ENCODE data around the gene FYB1. TPM values are rescaled to one million over a fixed set of nuclear protein-coding genes. Genes with fewer than 3 reads are reported as not detected.

The FYB1 gene
- total RNA-seq, 1 experiment from 2014 or later = 1.3 TPM

DNA sequence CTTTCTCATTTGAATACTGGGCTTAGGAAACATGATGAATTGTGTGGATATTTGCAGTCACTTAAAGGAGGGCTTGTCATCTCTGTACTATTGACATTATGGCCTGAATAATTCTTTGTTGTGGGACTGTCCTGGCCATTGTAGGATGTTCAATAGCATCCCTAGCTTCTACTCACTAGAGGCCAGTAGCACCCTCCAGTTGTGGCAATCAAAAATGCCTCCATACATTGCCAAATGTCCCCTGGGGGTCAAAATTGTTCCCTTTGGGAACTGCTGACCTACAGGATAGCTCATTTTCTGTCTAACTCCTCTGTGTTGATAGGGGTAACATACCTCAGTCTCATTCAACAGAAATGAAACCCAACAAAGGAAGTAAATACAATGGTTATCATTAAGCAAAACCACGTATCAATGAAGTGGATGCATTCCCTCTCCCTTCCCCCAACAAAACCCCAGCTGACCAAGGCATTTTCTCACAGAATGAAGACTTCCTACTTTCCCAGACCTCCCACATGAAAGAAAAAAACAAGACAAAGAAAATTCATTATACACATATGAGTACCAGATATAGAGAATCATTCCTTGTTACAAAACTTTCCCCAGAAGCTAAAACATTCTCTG is 18.1 kb downstream of the FYB1 start:
- ChIA-PET POLR2A (no interaction called here), CTCF (interaction anchor here (0.5 kb wide), 1 partner anchor 199 kb away, joined by 3 read pairs; no protein-coding TSS in a partner anchor)
- no peak for DNase-seq
- intact Hi-C loops (cut with micrococcal nuclease; ENCODE audit: unreplicated experiment) = no loop called here
- H3K9me3 ChIP-seq = no peaks in the 10 kb centered on the region
- Mint-ChIP-seq H3K27ac (ENCODE audit: unreplicated experiment) (no peak overlapping the region), H3K9me3 (ENCODE audit: unreplicated experiment) (no peaks in the 10 kb centered on the region), H3K27me3 (ENCODE audit: insufficient read depth, unreplicated experiment) (no peaks in the 10 kb centered on the region), H3K4me3 (ENCODE audit: unreplicated experiment) (no peak overlapping the region), H3K4me1 (ENCODE audit: low read depth, unreplicated experiment) (peaks cover 16% of the 10 kb centered on the region), H3K36me3 (ENCODE audit: insufficient read depth, unreplicated experiment) (no peaks in the 10 kb centered on the region)
- TF ChIP-seq CTCF (IDR thresholded peaks at IDR 0.05; ENCODE audit: insufficient read depth in 1 of 2, low read depth in 1 of 2, low read length in 1 of 2, severe bottlenecking in 1 of 2, unreplicated experiment in 1 of 2) = no peak
- BruUV-seq (replicated peaks) = no TSS peak
- H3K36me3 ChIP-seq (ENCODE audit: control insufficient read depth, insufficient read depth, low read length) = no peaks in the 10 kb centered on the region
- H3K4me1 ChIP-seq = peaks cover 31% of the 10 kb centered on the region
- H3K4me3 ChIP-seq (ENCODE audit: low read depth, low read length) = no peak overlapping the region
- H3K27me3 ChIP-seq (replicated peaks; ENCODE audit: control insufficient read depth, insufficient read depth, low read length) = no peaks in the 10 kb centered on the region

GRCh38 chr5:39200081-39200480 is 19.3 kb downstream of the FYB1 start:
- Histone ChIP-seq H3K27me3 (replicated peaks; ENCODE audit: control insufficient read depth, insufficient read depth, low read length) (no peaks in the 10 kb centered on the region), H3K4me3 (ENCODE audit: low read depth, low read length) (no peak overlapping the region), H3K9me3 (no peaks in the 10 kb centered on the region), H3K4me1 (peaks cover 42% of the 10 kb centered on the region), H3K36me3 (ENCODE audit: control insufficient read depth, insufficient read depth, low read length) (no peaks in the 10 kb centered on the region)
- TF ChIP-seq CTCF (IDR thresholded peaks at IDR 0.05; ENCODE audit: insufficient read depth in 1 of 2, low read depth in 1 of 2, low read length in 1 of 2, severe bottlenecking in 1 of 2, unreplicated experiment in 1 of 2) = no peak
- POLR2A ChIA-PET = no interaction called here
- no TSS peak for BruUV-seq (replicated peaks)
- no peaks in the 10 kb centered on the region for H3K27me3 Mint-ChIP-seq (ENCODE audit: insufficient read depth, unreplicated experiment)
- no peak for DNase-seq
- CTCF ChIA-PET = no interaction called here
- intact Hi-C loops (cut with micrococcal nuclease; ENCODE audit: unreplicated experiment) = no loop called here
- no peak overlapping the region for H3K4me3 Mint-ChIP-seq (ENCODE audit: unreplicated experiment)
- no peak overlapping the region for H3K27ac Mint-ChIP-seq (ENCODE audit: unreplicated experiment)
- no peaks in the 10 kb centered on the region for H3K9me3 Mint-ChIP-seq (ENCODE audit: unreplicated experiment)
- H3K4me1 Mint-ChIP-seq (ENCODE audit: low read depth, unreplicated experiment) = peaks cover 20% of the 10 kb centered on the region
- H3K36me3 Mint-ChIP-seq (ENCODE audit: insufficient read depth, unreplicated experiment) = no peaks in the 10 kb centered on the region

DNA sequence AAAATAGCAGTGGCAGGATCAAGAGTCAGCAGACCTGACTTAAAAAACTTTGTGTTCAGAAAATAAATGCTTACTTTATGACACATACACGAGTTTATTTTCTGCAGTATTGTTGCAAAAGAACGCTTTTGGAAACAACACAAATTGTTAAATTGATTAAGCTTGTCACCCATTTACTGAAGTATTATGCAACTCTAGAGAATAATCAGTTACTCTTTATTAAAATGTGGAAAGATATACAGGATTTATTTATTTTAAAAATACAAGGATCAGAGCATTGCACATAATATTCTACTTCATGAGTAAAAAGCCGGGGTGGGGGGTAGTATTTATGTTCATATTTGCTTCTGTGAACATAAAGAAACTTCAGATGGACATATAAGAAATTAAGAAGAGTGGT is 20.0 kb downstream of the FYB1 start:
- no peak overlapping the region for H3K4me3 ChIP-seq (ENCODE audit: low read depth, low read length)
- intact Hi-C loops (cut with micrococcal nuclease; ENCODE audit: unreplicated experiment) = loop anchor here (10.0 kb wide), 1 partner anchor 205 kb away; no protein-coding TSS in a partner anchor
- no peak for TF ChIP-seq CTCF (IDR thresholded peaks at IDR 0.05; ENCODE audit: insufficient read depth in 1 of 2, low read depth in 1 of 2, low read length in 1 of 2, severe bottlenecking in 1 of 2, unreplicated experiment in 1 of 2)
- H3K4me1 ChIP-seq = peaks cover 49% of the 10 kb centered on the region
- ChIA-PET POLR2A (no interaction called here), CTCF (no interaction called here)
- Mint-ChIP-seq H3K27ac (ENCODE audit: unreplicated experiment) (no peak overlapping the region), H3K4me3 (ENCODE audit: unreplicated experiment) (no peak overlapping the region), H3K9me3 (ENCODE audit: unreplicated experiment) (no peaks in the 10 kb centered on the region), H3K4me1 (ENCODE audit: low read depth, unreplicated experiment) (peaks cover 28% of the 10 kb centered on the region), H3K36me3 (ENCODE audit: insufficient read depth, unreplicated experiment) (no peaks in the 10 kb centered on the region), H3K27me3 (ENCODE audit: insufficient read depth, unreplicated experiment) (no peaks in the 10 kb centered on the region)
- H3K36me3 ChIP-seq (ENCODE audit: control insufficient read depth, insufficient read depth, low read length) = no peaks in the 10 kb centered on the region
- DNase-seq = no peak
- BruUV-seq (replicated peaks) = no TSS peak
- no peaks in the 10 kb centered on the region for H3K27me3 ChIP-seq (replicated peaks; ENCODE audit: control insufficient read depth, insufficient read depth, low read length)
- no peaks in the 10 kb centered on the region for H3K9me3 ChIP-seq

Measured in Caco-2 (cell line).